Prostate gland (tissue), 1 donor: ENCODE data around the gene BPIFB4.

ENCODE experiments used
- POLR2A ChIP-seq: fragments of 450-650 bp; IDR thresholded peaks from one replicate; pipeline ENCODE4 v1.6.1; 2016; ENCODE audit warnings: antibody characterized with exemption, mild to moderate bottlenecking
- POLR2AphosphoS5 ChIP-seq: sonication (generic); formaldehyde crosslinking; IDR thresholded peaks from one replicate; pipeline ENCODE4 v1.6.1; 2017; ENCODE audit warnings: antibody characterized with exemption

DNA sequence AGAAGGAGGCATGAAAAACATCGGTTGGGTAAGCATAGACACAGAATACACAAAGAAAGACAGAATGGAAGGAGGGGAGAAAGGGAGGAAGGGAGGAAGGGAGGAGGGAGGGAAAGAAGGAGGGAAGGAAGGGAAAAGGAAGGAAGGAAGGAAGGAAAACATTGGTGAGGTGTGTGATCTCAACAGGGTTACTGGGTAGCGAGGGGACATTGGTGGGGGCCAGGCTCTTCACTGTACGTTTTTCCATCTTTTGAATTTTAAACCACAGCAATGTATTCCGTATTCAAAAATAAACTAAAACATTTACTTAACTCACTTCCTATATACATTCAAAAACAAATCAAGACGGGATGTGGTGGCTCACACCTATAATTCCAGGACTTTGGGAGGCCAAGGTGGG, 67.9 kb downstream of the BPIFB4 start:
- no peak for TF ChIP-seq POLR2AphosphoS5
- no peak for TF ChIP-seq POLR2A
